PC-9 (cell line): ENCODE data around the gene TSPAN32.

Experiments
- EZH2 ChIP-seq: fragments of 200-600 bp; sonication (generic); IDR thresholded peaks from 2 replicates; pipeline ENCODE4 v1.8.0; 2017; ENCODE audit warnings: antibody characterized with exemption, low read depth
- TF ChIP-seq, protein P1 (sequence below): fragments of 200-600 bp; sonication (generic); conservative IDR thresholded peaks from 2 replicates; pipeline ENCODE4 v1.6.1; 2017; ENCODE audit warnings: mixed run types, antibody characterized with exemption, mild to moderate bottlenecking, moderate library complexity

- TF ChIP-seq, protein P1, sequence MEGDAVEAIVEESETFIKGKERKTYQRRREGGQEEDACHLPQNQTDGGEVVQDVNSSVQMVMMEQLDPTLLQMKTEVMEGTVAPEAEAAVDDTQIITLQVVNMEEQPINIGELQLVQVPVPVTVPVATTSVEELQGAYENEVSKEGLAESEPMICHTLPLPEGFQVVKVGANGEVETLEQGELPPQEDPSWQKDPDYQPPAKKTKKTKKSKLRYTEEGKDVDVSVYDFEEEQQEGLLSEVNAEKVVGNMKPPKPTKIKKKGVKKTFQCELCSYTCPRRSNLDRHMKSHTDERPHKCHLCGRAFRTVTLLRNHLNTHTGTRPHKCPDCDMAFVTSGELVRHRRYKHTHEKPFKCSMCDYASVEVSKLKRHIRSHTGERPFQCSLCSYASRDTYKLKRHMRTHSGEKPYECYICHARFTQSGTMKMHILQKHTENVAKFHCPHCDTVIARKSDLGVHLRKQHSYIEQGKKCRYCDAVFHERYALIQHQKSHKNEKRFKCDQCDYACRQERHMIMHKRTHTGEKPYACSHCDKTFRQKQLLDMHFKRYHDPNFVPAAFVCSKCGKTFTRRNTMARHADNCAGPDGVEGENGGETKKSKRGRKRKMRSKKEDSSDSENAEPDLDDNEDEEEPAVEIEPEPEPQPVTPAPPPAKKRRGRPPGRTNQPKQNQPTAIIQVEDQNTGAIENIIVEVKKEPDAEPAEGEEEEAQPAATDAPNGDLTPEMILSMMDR = no peak
- TF ChIP-seq EZH2 = no peak
Measured at GRCh38 chr11:2260491-2261364, 41.1 kb upstream of the TSPAN32 start.
